Cardiac muscle cell (in vitro differentiated cells and primary cell): ENCODE results near the gene DYNLT4. TPM values are rescaled to one million over a fixed set of nuclear protein-coding genes. Genes with fewer than 3 reads are reported as not detected.

Source experiments
- DNase-seq, 2 donors: peaks; one replicate each; pipeline versions ENCODE4 v3.0.0 to v3.0.0-alpha.2; 2010 to 2017; ENCODE audit warnings: low read depth in 1 of 2, low spot score in 1 of 2
- H3K27ac ChIP-seq: fragments of 200-600 bp; sonication (generic); 2 replicates; pipeline ENCODE4 v1.5.1; 2016
- H3K27me3 ChIP-seq: fragments of 200-600 bp; sonication (generic); 2 replicates; pipeline ENCODE4 v1.6.0; 2016; ENCODE audit warnings: control low read depth
- H3K36me3 ChIP-seq: fragments of 200-600 bp; sonication (generic); 2 replicates; pipeline ENCODE4 v1.5.1; 2016; ENCODE audit warnings: control low read depth
- H3K4me1 ChIP-seq: fragments of 200-600 bp; sonication (generic); 2 replicates; pipeline ENCODE4 v1.8.1; 2017; ENCODE audit warnings: low read depth, mild to moderate bottlenecking, mixed run types
- H3K4me3 ChIP-seq: fragments of 200-600 bp; sonication (generic); 2 replicates; pipeline ENCODE4 v1.5.1; 2016; ENCODE audit warnings: mild to moderate bottlenecking
- H3K9me3 ChIP-seq: fragments of 200-600 bp; sonication (generic); 2 replicates; pipeline ENCODE4 v1.5.1; 2017; ENCODE audit warnings: low read depth, mild to moderate bottlenecking, control low read depth
- CTCF ChIP-seq: IDR thresholded peaks from 2 replicates; pipeline ENCODE4 v1.5.1; 2012; ENCODE audit warnings: low read depth, mild to moderate bottlenecking, low read length
- polyA plus RNA-seq: library from polyadenylated mRNA; unstranded; fragments of >200 nt; fragmentation: Nextera tagmentation; extraction: Ambion mirVana; gene quantifications from 2 replicates; pipeline ENCODE4 v1.2.1, GENCODE V29; 2016
- total RNA-seq: library from RNA; depleted of rRNA; stranded (reverse); fragments of >200 nt; gene quantifications from 2 replicates; pipeline ENCODE4 v1.2.3, GENCODE V29; 2016

Gene DYNLT4
- total and polyA plus RNA-seq, 2 experiments from 2014 or later, result 0.43 TPM; not detected in 1

- H3K36me3 ChIP-seq, result no peaks in the 10 kb centered on the region
- peaks cover 9% of the 10 kb centered on the region for H3K4me1 ChIP-seq
- H3K9me3 ChIP-seq, result no peaks in the 10 kb centered on the region
- no peak within 1 kb of the TSS for H3K4me3 ChIP-seq
- TF ChIP-seq CTCF, result no peak
- H3K27me3 ChIP-seq, result no peaks in the 10 kb centered on the region
- DNase-seq, result no peak
- no peak within 1 kb of the TSS for H3K27ac ChIP-seq
Observed at GRCh38 chr1:44788120-44788860, 18.9 kb downstream of the DYNLT4 start, which contains the start of gene BEST4. Gene BEST4, minus strand, starts transcription at chr1:44788170. Its CDS starts 465 bp downstream, at chr1:44787705.

GRCh38 chr1:44787506-44787905 is 19.6 kb downstream of the DYNLT4 start:
- DNase-seq, result no peak
- no peaks in the 10 kb centered on the region for H3K27me3 ChIP-seq
- peaks cover 4% of the 10 kb centered on the region for H3K4me1 ChIP-seq
- H3K36me3 ChIP-seq, result no peaks in the 10 kb centered on the region
- no peak for TF ChIP-seq CTCF
- H3K4me3 ChIP-seq, result no peak overlapping the region
- H3K9me3 ChIP-seq, result no peaks in the 10 kb centered on the region
- no peak overlapping the region for H3K27ac ChIP-seq

GRCh38 chr1:44786841-44787426 is 20.2 kb downstream of the DYNLT4 start:
- H3K9me3 ChIP-seq, result no peaks in the 10 kb centered on the region
- H3K4me1 ChIP-seq, result peaks cover 4% of the 10 kb centered on the region
- DNase-seq, result no peak
- H3K27ac ChIP-seq, result no peak overlapping the region
- no peak overlapping the region for H3K4me3 ChIP-seq
- H3K36me3 ChIP-seq, result no peaks in the 10 kb centered on the region
- no peaks in the 10 kb centered on the region for H3K27me3 ChIP-seq
- no peak for TF ChIP-seq CTCF

- peak; percentile 96 for TF ChIP-seq CTCF
- peak overlapping the region; percentile 10 for H3K4me3 ChIP-seq
- peaks cover 4% of the 10 kb centered on the region for H3K4me1 ChIP-seq
- no peaks in the 10 kb centered on the region for H3K9me3 ChIP-seq
- H3K36me3 ChIP-seq, result no peaks in the 10 kb centered on the region
- no peaks in the 10 kb centered on the region for H3K27me3 ChIP-seq
- DNase-seq, result peak; percentile 57 to 80
- H3K27ac ChIP-seq, result no peak overlapping the region
Observed at GRCh38 chr1:44786138-44786840, 20.9 kb downstream of the DYNLT4 start.

GRCh38 chr1:44785501-44786137 is 21.5 kb downstream of the DYNLT4 start:
- DNase-seq, result no peak
- no peaks in the 10 kb centered on the region for H3K36me3 ChIP-seq
- no peaks in the 10 kb centered on the region for H3K9me3 ChIP-seq
- H3K4me1 ChIP-seq, result peaks cover 4% of the 10 kb centered on the region
- H3K27me3 ChIP-seq, result no peaks in the 10 kb centered on the region
- no peak overlapping the region for H3K27ac ChIP-seq
- H3K4me3 ChIP-seq, result peak overlapping the region; percentile 10
- TF ChIP-seq CTCF, result no peak
